ENCODE data around the gene XPNPEP2. TPM values are rescaled to one million over a fixed set of nuclear protein-coding genes. Genes with fewer than 3 reads are reported as not detected.

Gene XPNPEP2
- total and polyA plus RNA-seq, 3 donors from 2014 or later: 0.08 to 1.4 (median 0.25) TPM

DNA sequence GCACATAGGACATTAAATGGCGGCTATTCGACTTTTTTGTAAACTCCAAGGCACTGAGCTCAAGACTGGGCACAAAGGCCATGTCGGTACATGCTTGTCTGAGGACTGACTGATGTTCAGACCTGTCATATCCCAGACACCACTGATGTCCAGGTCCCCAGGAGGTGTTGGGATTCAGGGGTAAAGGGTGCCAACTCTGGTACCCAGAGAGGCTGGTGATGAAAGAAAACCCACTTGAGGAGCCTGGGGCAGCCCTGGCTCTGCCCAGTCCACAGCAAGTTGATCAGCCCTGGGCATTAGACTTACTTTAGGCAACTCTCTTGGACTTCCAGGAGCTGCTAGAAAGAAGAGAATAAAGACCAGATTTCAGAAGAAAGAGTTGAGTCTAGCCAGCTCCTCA lies 59.7 kb downstream of the XPNPEP2 start:
- Histone ChIP-seq H3K4me3 (no peak overlapping the region), H3K27ac (no peak overlapping the region), H3K36me3 (ENCODE audit: low read depth, missing control alignments) (no peaks in the 10 kb centered on the region), H3K4me1 (no peaks in the 10 kb centered on the region), H3K9me3 (no peaks in the 10 kb centered on the region), H3K27me3 (no peaks in the 10 kb centered on the region)
- 96 to 97% methylated on average over 3 of the region's 3 CpGs for WGBS, 2 donors
- intact Hi-C loops (cut with DNase I; ENCODE audit: low total_unique reads): no loop called here
- TF ChIP-seq, protein P1, sequence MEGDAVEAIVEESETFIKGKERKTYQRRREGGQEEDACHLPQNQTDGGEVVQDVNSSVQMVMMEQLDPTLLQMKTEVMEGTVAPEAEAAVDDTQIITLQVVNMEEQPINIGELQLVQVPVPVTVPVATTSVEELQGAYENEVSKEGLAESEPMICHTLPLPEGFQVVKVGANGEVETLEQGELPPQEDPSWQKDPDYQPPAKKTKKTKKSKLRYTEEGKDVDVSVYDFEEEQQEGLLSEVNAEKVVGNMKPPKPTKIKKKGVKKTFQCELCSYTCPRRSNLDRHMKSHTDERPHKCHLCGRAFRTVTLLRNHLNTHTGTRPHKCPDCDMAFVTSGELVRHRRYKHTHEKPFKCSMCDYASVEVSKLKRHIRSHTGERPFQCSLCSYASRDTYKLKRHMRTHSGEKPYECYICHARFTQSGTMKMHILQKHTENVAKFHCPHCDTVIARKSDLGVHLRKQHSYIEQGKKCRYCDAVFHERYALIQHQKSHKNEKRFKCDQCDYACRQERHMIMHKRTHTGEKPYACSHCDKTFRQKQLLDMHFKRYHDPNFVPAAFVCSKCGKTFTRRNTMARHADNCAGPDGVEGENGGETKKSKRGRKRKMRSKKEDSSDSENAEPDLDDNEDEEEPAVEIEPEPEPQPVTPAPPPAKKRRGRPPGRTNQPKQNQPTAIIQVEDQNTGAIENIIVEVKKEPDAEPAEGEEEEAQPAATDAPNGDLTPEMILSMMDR (IDR thresholded peaks at IDR 0.05): no peak
- TF ChIP-seq POLR2A (IDR thresholded peaks at IDR 0.05): no peak
- no peak for DNase-seq

- DNase-seq: no peak
- Histone ChIP-seq H3K9me3 (no peaks in the 10 kb centered on the region), H3K27me3 (no peaks in the 10 kb centered on the region), H3K4me1 (no peaks in the 10 kb centered on the region), H3K4me3 (no peak overlapping the region), H3K36me3 (ENCODE audit: low read depth, missing control alignments) (no peaks in the 10 kb centered on the region), H3K27ac (no peak overlapping the region)
- intact Hi-C loops (cut with DNase I; ENCODE audit: low total_unique reads): no loop called here
- TF ChIP-seq, protein P1 (IDR thresholded peaks at IDR 0.05): no peak
- TF ChIP-seq POLR2A (IDR thresholded peaks at IDR 0.05): no peak
- 88 to 94% methylated on average over 5 of the region's 5 CpGs for WGBS, 2 donors
Measured at GRCh38 chrX:129798888-129799287, 60.1 kb downstream of the XPNPEP2 start.

DNA sequence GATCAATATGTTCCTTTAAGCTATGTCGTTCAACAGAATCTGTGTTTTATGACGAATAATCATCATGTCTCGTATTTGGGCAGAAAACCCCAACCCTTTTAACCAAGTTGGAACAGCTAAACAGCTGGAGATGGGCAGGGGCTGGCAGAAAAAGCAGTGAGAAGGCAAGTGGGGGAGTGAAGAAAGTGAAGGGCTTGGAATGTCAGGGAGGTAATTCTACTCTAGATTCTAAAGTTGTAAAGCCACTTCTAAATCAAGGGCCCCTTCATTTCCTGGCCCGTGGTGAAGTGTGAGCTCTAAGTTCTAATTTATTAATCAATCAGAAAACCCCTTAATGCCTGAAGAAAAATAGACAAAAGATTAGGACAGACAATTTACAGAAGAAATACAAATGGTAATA lies 61.4 kb downstream of the XPNPEP2 start:
- Histone ChIP-seq H3K36me3 (ENCODE audit: low read depth, missing control alignments) (no peaks in the 10 kb centered on the region), H3K27me3 (no peaks in the 10 kb centered on the region), H3K4me1 (no peaks in the 10 kb centered on the region), H3K9me3 (no peaks in the 10 kb centered on the region), H3K4me3 (no peak overlapping the region), H3K27ac (no peak overlapping the region)
- intact Hi-C loops (cut with DNase I; ENCODE audit: low total_unique reads): no loop called here
- 72 to 80% methylated on average over 4 of the region's 4 CpGs for WGBS, 2 donors
- no peak for DNase-seq
- TF ChIP-seq, protein P1 (IDR thresholded peaks at IDR 0.05): no peak
- TF ChIP-seq POLR2A (IDR thresholded peaks at IDR 0.05): no peak

DNA sequence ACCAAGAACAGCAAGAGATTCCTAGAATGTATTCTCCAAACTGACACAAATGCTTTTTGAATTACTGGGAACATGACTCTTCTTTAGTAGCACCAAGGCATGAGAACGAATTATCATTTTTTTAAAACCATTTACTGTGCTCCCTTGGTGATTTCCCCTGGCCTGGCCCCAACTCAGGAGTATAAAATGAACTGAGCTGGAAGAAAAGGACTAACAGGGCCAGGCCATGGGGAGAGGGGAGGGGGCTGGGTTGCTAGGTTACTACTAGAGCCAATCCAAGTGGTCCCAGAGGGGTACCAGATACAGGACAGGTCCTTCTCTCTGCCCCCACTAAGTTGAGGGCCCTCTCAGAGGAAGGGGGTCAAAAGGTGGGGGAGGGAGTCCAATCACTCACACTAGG lies 64.1 kb downstream of the XPNPEP2 start:
- Histone ChIP-seq H3K4me1 (no peaks in the 10 kb centered on the region), H3K4me3 (no peak overlapping the region), H3K9me3 (no peaks in the 10 kb centered on the region), H3K27me3 (no peaks in the 10 kb centered on the region), H3K36me3 (ENCODE audit: low read depth, missing control alignments) (no peaks in the 10 kb centered on the region), H3K27ac (no peak overlapping the region)
- 32 to 44% methylated on average over 1 of the region's 1 CpG for WGBS, 2 donors
- DNase-seq: no peak
- TF ChIP-seq, protein P1 (IDR thresholded peaks at IDR 0.05): no peak
- no peak for TF ChIP-seq POLR2A (IDR thresholded peaks at IDR 0.05)
- intact Hi-C loops (cut with DNase I; ENCODE audit: low total_unique reads): no loop called here

DNA sequence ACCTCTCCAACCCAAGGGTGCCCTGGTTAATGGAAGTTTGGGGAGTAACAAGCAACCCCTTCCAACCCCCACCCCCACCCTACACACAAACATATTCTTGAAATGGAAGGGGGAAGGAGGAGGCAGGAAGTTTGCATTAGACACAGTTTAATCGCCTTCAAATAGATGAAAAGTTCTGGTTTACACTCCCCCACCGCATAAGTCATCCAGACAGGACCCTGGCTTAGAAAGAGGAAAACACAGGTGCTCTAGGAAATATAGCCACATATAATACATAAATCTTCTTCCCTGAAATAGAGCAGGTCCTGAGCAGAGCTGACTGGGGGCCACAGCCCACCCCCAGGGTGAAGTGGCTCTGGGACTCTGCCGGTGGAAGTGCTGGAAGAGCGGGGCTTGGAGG lies 66.0 kb downstream of the XPNPEP2 start:
- TF ChIP-seq, protein P1 (IDR thresholded peaks at IDR 0.05): no peak
- TF ChIP-seq POLR2A (IDR thresholded peaks at IDR 0.05): no peak
- intact Hi-C loops (cut with DNase I; ENCODE audit: low total_unique reads): no loop called here
- H3K4me3 ChIP-seq: no peak overlapping the region
- H3K36me3 ChIP-seq (ENCODE audit: low read depth, missing control alignments): no peaks in the 10 kb centered on the region
- no peaks in the 10 kb centered on the region for H3K4me1 ChIP-seq
- H3K9me3 ChIP-seq: no peaks in the 10 kb centered on the region
- DNase-seq: no peak
- 70 to 80% methylated on average over 1 to 4 of the region's 4 CpGs for WGBS, 2 donors
- no peak overlapping the region for H3K27ac ChIP-seq
- no peaks in the 10 kb centered on the region for H3K27me3 ChIP-seq
